ENCODE results near the gene SGCA. TPM values are rescaled to one million over a fixed set of nuclear protein-coding genes. Genes with fewer than 3 reads are reported as not detected.

The SGCA gene
- total and polyA plus RNA-seq, 2 donors (not counting 3 experiments of a cell fraction or from before 2014, with no cell fraction given): not detected

DNA sequence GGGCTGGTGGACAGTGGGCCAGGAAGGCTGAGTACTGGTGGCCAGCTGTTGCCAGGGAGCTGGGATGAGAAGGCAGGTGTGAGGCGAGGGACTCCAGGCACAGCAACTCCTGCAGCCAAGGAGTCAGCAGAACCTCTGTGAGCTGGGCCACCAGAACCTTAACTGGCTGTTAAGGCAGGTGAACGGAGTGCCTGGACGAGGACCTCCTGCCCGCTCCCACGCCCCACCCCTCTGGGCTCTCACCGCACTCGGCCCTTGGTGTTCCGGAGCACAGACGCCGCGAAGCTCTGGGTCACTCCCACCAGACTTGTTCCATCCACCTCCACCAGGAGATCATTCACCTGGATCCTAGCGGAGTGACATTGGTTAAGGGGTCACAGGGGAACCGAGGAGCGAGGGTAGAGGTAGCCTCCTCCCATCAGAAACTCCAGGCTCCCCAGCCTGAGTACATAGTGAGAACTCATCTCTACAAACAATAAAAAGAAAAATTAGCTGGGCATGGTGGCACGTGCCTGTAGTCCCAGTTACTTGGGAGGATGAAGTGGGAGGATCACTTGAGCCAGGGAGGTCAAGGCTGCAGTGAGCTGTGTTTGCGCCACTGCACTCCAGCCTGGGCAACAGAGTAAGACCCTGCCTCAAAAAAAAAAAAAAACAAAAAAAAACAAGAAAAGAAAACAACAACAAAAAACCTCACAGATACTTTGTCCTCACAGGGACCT lies 24.6 kb upstream of the SGCA start:
- H3K79me2 ChIP-seq (ENCODE audit: control insufficient read depth, insufficient read depth, low read length): peaks cover 38% of the 10 kb centered on the region
- intact Hi-C loops (cut with micrococcal nuclease) (no loop called here), dilution Hi-C loops (cut with MboI; ENCODE audit: extremely low pct_ligation_motif_present, low sequenced_read_pairs) (no loop called here)
- CTCF ChIA-PET: interaction anchor here (1.0 to 4.4 kb wide), 11 partner anchors 9 to 57 kb away, joined by 4 to 37 read pairs (median 15); partner anchors contain the start of genes PPP1R9B and SAMD14
- H3K4me1 ChIP-seq (ENCODE audit: control insufficient read depth, extremely low read depth, insufficient read depth, low read length): peaks cover 32% of the 10 kb centered on the region
- DNase-seq (ENCODE audit: low read depth, low spot score) (no peak), FAIRE-seq (peak; percentile 80)
- TF ChIP-seq FOS (IDR thresholded peaks at IDR 0.05; ENCODE audit: borderline replicate concordance, insufficient read depth, low read length): no peak
- TF ChIP-seq GATA2 (IDR thresholded peaks at IDR 0.05; ENCODE audit: insufficient read depth, insufficient read length, low read depth, low read length): no peak
- TF ChIP-seq CTCF (IDR thresholded peaks at IDR 0.05; ENCODE audit: extremely low read depth in 1 of 2, insufficient read depth in 1 of 2, low read depth in 1 of 2, low read length in 2 of 2): no peak
- TF ChIP-seq JUN (IDR thresholded peaks at IDR 0.05; ENCODE audit: borderline replicate concordance, insufficient read depth, insufficient read length, low read depth): no peak
- no peak for TF ChIP-seq POLR2A (IDR thresholded peaks at IDR 0.05; ENCODE audit: low read depth, low read length)
- TF ChIP-seq, protein P1, sequence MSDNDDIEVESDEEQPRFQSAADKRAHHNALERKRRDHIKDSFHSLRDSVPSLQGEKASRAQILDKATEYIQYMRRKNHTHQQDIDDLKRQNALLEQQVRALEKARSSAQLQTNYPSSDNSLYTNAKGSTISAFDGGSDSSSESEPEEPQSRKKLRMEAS (IDR thresholded peaks at IDR 0.05; ENCODE audit: insufficient read depth, insufficient read length): no peak
- no peak for TF ChIP-seq MYC (IDR thresholded peaks at IDR 0.05; ENCODE audit: low read depth, low read length)
- TF ChIP-seq POLR2AphosphoS5 (IDR thresholded peaks at IDR 0.05; ENCODE audit: insufficient read depth, low read depth, low read length): no peak
- no peak for TF ChIP-seq EZH2 (IDR thresholded peaks at IDR 0.05; ENCODE audit: borderline replicate concordance, low read depth, low read length, severe bottlenecking)
- H3K9me1 ChIP-seq (replicated peaks; ENCODE audit: control insufficient read depth, extremely low read depth, insufficient read depth, low read length): no peaks in the 10 kb centered on the region
- no peaks in the 10 kb centered on the region for H4K20me1 ChIP-seq (replicated peaks; ENCODE audit: control insufficient read depth, extremely low read depth, insufficient read depth, low read length)
- H3K36me3 ChIP-seq (ENCODE audit: control insufficient read depth in 2 of 2, extremely low read depth in 1 of 2, insufficient read depth in 2 of 2, low read length in 2 of 2): peaks cover 22 to 69% of the 10 kb centered on the region in 2 experiments
- no peak overlapping the region for H2AFZ ChIP-seq (ENCODE audit: low read depth, low read length)
- BruUV-seq (replicated peaks): no TSS peak
- POLR2A ChIA-PET: no interaction called here
- no peak overlapping the region for H3K4me3 ChIP-seq (replicated peaks in 1 of 3; ENCODE audit: insufficient read depth in 1 of 3, low read depth in 1 of 3, low read length in 3 of 3)
- no peak overlapping the region for H3K9ac ChIP-seq (replicated peaks; ENCODE audit: extremely low read depth, insufficient read depth, low read length)
- no peaks in the 10 kb centered on the region for H3K9me3 ChIP-seq (replicated peaks; ENCODE audit: control insufficient read depth, insufficient read depth, low read length)
- H3K27ac ChIP-seq (ENCODE audit: insufficient read depth, low read depth, low read length): no peak overlapping the region
- H3K4me2 ChIP-seq (ENCODE audit: insufficient read depth, low read length): no peak overlapping the region
- no peaks in the 10 kb centered on the region for H3K27me3 ChIP-seq (ENCODE audit: control insufficient read depth in 2 of 2, insufficient read depth in 2 of 2, low read length in 2 of 2)

All from endothelial cell of umbilical vein (primary cell).